Measurements from ENCODE around the gene UBR4.

Gene UBR4

DNA sequence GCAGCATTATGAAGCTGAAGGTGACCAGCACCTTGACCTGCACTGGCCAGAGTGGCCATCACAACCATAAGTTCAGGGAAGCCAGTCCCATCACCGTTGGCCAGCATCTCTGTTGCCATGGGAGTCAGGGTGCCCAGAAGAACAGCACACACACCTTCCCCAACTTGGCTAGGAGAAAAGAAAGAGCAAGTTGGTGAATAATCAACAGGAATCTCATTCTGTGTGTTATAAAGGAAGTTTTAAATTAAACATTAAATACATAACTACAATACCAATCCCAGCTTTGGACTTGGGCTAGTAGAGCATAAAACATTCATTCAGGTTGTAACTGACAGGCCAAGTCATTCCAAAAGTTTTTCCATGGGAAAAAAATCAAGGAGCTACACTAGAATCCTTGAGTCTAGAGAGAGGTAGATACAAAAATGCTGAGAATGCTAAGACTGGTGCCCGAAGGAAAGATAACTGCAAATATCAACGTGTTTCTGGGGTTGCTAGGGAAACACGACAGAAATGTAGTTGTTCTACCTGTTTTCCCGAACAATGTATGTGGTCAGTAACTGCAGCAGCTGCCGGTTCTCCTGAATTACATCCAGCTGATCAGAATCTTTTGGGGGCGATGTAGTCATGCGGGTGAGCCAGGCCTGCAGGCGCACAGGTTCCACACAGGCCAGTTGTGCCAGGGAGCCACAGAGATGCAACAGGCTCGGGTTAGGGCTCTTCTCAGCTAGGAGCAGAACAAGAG is 45.6 kb downstream of the UBR4 start:
- Histone ChIP-seq H3K9ac (ENCODE audit: low read length) (no peak overlapping the region), H3K9me3 (replicated peaks; ENCODE audit: insufficient read depth, low read length) (no peaks in the 10 kb centered on the region), H2AFZ (ENCODE audit: low read length) (no peak overlapping the region), H3K9me2 (replicated peaks; ENCODE audit: insufficient read depth, low read length) (no peaks in the 10 kb centered on the region), H3K4me3 (ENCODE audit: low read length) (no peak overlapping the region), H3K79me2 (ENCODE audit: low read length) (no peaks in the 10 kb centered on the region), H3F3A (ENCODE audit: insufficient read depth, low read length) (peaks cover 5% of the 10 kb centered on the region; the same call in 1 of the 2 replicates), H3K27me3 (replicated peaks; ENCODE audit: insufficient read depth, low read length) (no peaks in the 10 kb centered on the region), H3K4me2 (ENCODE audit: low read depth, low read length) (no peak overlapping the region), H4K20me1 (ENCODE audit: insufficient read depth, low read length) (no peaks in the 10 kb centered on the region; the same call in 1 of the 2 replicates), H3K4me1 (ENCODE audit: low read length) (peaks cover 5% of the 10 kb centered on the region), H3K36me3 (replicated peaks; ENCODE audit: insufficient read depth, low read length) (peaks cover 36% of the 10 kb centered on the region), H3K27ac (ENCODE audit: low read length) (no peak overlapping the region)
- no peak for TF ChIP-seq EZH2 (optimal IDR thresholded peaks at IDR 0.05; ENCODE audit: low read depth, low read length)
- no peak for TF ChIP-seq EZH2phosphoT487 (IDR thresholded peaks at IDR 0.05; ENCODE audit: low read length)
- TF ChIP-seq, protein P1, sequence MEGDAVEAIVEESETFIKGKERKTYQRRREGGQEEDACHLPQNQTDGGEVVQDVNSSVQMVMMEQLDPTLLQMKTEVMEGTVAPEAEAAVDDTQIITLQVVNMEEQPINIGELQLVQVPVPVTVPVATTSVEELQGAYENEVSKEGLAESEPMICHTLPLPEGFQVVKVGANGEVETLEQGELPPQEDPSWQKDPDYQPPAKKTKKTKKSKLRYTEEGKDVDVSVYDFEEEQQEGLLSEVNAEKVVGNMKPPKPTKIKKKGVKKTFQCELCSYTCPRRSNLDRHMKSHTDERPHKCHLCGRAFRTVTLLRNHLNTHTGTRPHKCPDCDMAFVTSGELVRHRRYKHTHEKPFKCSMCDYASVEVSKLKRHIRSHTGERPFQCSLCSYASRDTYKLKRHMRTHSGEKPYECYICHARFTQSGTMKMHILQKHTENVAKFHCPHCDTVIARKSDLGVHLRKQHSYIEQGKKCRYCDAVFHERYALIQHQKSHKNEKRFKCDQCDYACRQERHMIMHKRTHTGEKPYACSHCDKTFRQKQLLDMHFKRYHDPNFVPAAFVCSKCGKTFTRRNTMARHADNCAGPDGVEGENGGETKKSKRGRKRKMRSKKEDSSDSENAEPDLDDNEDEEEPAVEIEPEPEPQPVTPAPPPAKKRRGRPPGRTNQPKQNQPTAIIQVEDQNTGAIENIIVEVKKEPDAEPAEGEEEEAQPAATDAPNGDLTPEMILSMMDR (IDR thresholded peaks at IDR 0.05; ENCODE audit: low read length) = no peak
- DNase-seq = no peak

DNA sequence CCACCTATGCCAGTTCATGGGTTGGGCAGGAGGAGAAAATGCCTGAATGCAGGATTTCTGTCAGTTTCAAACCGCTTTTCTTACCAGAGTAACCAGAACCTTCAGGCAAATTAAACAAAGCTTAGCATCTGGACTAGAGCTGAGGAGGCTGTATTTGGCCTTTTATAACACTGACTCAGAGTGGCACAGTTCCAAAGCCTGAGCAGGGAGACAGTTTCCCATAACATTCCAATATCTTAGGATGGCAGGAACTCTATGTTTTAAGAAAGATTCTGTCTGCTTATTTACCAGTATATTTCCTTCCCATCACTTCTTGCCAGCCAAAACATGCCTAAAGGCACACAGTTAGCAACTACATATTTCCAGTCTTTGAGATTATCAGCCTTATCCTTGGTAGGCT is 46.8 kb downstream of the UBR4 start:
- Histone ChIP-seq H2AFZ (ENCODE audit: low read length) (no peak overlapping the region), H4K20me1 (ENCODE audit: insufficient read depth, low read length) (no peaks in the 10 kb centered on the region), H3K4me1 (ENCODE audit: low read length) (no peaks in the 10 kb centered on the region), H3K9ac (ENCODE audit: low read length) (no peak overlapping the region), H3K9me2 (replicated peaks; ENCODE audit: insufficient read depth, low read length) (no peaks in the 10 kb centered on the region), H3K36me3 (replicated peaks; ENCODE audit: insufficient read depth, low read length) (peaks cover 33% of the 10 kb centered on the region), H3K9me3 (replicated peaks; ENCODE audit: insufficient read depth, low read length) (no peaks in the 10 kb centered on the region), H3F3A (ENCODE audit: insufficient read depth, low read length) (no peaks in the 10 kb centered on the region), H3K27me3 (replicated peaks; ENCODE audit: insufficient read depth, low read length) (no peaks in the 10 kb centered on the region), H3K79me2 (ENCODE audit: low read length) (no peaks in the 10 kb centered on the region), H3K4me2 (ENCODE audit: low read depth, low read length) (no peak overlapping the region), H3K27ac (ENCODE audit: low read length) (no peak overlapping the region), H3K4me3 (ENCODE audit: low read length) (no peak overlapping the region)
- DNase-seq = no peak
- TF ChIP-seq EZH2phosphoT487 (IDR thresholded peaks at IDR 0.05; ENCODE audit: low read length) (no peak), EZH2 (optimal IDR thresholded peaks at IDR 0.05; ENCODE audit: low read depth, low read length) (no peak)
- TF ChIP-seq, protein P1 (IDR thresholded peaks at IDR 0.05; ENCODE audit: low read length) = no peak

DNA sequence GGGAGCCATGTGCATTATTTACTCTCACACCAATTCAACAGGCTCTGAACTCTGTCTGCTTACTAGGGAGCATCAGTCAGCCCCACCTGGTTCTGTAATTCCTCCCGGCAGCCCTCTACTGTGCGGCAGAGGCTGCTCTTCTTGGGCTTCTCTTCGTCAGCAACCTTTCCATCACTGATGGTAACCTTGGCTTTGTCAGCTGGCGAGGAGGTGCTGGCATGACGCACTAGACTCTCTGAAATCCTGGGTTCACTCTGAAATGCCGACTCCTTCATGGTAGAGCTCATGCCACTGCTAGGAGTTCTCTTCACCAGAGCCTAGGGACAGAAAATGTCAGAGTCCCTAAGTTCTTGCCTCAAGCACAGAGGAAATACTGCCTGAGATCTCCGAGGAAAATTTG is 49.2 kb downstream of the UBR4 start:
- H3K4me1 ChIP-seq (ENCODE audit: low read length) = no peaks in the 10 kb centered on the region
- TF ChIP-seq, protein P1 (IDR thresholded peaks at IDR 0.05; ENCODE audit: low read length) = no peak
- H3K9me2 ChIP-seq (replicated peaks; ENCODE audit: insufficient read depth, low read length) = no peaks in the 10 kb centered on the region
- no peaks in the 10 kb centered on the region for H3K9me3 ChIP-seq (replicated peaks; ENCODE audit: insufficient read depth, low read length)
- H3K36me3 ChIP-seq (replicated peaks; ENCODE audit: insufficient read depth, low read length) = peaks cover 33% of the 10 kb centered on the region
- H3K79me2 ChIP-seq (ENCODE audit: low read length) = no peaks in the 10 kb centered on the region
- H2AFZ ChIP-seq (ENCODE audit: low read length) = no peak overlapping the region
- no peaks in the 10 kb centered on the region for H4K20me1 ChIP-seq (ENCODE audit: insufficient read depth, low read length)
- H3K27me3 ChIP-seq (replicated peaks; ENCODE audit: insufficient read depth, low read length) = no peaks in the 10 kb centered on the region
- no peak overlapping the region for H3K4me3 ChIP-seq (ENCODE audit: low read length)
- H3F3A ChIP-seq (ENCODE audit: insufficient read depth, low read length) = no peaks in the 10 kb centered on the region
- no peak overlapping the region for H3K4me2 ChIP-seq (ENCODE audit: low read depth, low read length)
- no peak for DNase-seq
- no peak overlapping the region for H3K27ac ChIP-seq (ENCODE audit: low read length)
- H3K9ac ChIP-seq (ENCODE audit: low read length) = no peak overlapping the region
